ENCODE results near the gene TMEM150C.

The TMEM150C gene

DNA sequence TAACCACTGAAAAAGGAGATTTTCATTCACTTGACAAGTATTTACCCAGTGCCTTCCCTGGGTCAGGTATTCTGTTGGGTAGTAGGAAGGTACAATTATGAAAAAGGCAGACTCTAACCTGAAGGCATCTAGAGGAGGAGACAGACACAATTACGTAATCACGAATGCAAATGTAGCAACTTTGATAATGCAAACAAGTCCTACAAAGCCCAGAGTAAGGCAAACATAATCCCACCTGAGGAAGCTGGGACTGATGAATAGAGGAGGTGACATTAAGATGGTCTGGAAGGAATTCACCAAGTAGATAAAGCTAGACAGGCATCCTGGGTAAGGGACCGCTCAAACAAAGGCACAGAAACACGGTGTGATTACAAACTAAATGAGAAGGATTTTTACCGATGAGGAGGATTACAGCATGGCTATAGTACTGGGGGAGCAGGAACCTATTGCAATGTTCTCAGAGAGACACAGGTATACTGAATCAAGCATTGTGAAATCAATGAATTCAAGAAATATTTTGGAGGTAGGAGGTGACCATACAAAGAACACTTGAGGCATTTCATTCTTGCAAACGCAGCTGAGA, 37.1 kb downstream of the TMEM150C start:
- ChIA-PET CTCF (no interaction called here), POLR2A (ENCODE audit: low non-redundant PET) (no interaction called here)
- TF ChIP-seq, protein P1, sequence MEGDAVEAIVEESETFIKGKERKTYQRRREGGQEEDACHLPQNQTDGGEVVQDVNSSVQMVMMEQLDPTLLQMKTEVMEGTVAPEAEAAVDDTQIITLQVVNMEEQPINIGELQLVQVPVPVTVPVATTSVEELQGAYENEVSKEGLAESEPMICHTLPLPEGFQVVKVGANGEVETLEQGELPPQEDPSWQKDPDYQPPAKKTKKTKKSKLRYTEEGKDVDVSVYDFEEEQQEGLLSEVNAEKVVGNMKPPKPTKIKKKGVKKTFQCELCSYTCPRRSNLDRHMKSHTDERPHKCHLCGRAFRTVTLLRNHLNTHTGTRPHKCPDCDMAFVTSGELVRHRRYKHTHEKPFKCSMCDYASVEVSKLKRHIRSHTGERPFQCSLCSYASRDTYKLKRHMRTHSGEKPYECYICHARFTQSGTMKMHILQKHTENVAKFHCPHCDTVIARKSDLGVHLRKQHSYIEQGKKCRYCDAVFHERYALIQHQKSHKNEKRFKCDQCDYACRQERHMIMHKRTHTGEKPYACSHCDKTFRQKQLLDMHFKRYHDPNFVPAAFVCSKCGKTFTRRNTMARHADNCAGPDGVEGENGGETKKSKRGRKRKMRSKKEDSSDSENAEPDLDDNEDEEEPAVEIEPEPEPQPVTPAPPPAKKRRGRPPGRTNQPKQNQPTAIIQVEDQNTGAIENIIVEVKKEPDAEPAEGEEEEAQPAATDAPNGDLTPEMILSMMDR (conservative IDR thresholded peaks at IDR 0.05; ENCODE audit: low read depth) = no peak
- no peak overlapping the region for H3K27ac ChIP-seq
- no peak for DNase-seq (ENCODE audit: low spot score)

DNA sequence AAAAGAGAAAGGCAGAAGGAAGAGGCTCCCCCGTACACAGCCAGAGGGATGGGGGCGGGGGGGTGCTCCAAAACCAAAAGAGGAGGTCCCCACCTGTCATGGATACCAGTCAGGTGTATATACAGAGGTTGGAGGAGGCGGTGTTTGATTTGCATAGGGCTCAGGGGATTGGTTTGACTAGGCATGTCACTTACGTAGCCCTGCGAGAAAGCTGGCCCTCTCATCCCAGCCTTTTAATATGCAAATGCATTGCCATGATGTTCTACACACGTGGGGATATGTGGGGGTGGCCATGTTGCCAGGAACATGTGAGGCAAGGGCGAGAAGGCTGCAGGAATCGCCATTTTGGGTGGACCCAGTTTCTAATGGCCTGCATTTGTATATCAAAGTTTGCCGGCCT, 38.6 kb downstream of the TMEM150C start:
- ChIA-PET POLR2A (ENCODE audit: low non-redundant PET) (no interaction called here), CTCF (no interaction called here)
- H3K27ac ChIP-seq = no peak overlapping the region
- TF ChIP-seq, protein P1 (conservative IDR thresholded peaks at IDR 0.05; ENCODE audit: low read depth) = no peak
- DNase-seq (ENCODE audit: low spot score) = no peak

DNA sequence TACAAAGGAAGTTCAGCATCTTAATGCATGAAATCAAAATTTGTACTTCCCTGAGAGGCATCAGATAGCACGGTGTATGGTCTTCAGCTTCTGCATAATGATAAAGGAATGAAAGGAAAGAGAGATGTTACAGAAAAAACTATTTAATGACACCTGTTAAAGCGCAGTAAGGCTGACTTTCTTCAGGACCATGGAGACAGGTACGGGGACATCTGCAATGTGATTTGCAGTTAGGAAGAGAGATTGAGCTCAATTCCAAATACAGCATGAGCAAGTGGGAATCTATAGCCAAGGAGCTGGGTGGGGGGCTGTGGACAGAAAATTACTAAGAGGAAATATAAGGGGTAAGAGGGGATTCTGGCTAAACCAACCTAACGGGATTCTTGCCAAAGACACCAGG, 39.3 kb downstream of the TMEM150C start:
- CTCF ChIA-PET = no interaction called here
- TF ChIP-seq, protein P1 (conservative IDR thresholded peaks at IDR 0.05; ENCODE audit: low read depth) = no peak
- POLR2A ChIA-PET (ENCODE audit: low non-redundant PET) = no interaction called here
- H3K27ac ChIP-seq = no peak overlapping the region
- DNase-seq (ENCODE audit: low spot score) = no peak

DNA sequence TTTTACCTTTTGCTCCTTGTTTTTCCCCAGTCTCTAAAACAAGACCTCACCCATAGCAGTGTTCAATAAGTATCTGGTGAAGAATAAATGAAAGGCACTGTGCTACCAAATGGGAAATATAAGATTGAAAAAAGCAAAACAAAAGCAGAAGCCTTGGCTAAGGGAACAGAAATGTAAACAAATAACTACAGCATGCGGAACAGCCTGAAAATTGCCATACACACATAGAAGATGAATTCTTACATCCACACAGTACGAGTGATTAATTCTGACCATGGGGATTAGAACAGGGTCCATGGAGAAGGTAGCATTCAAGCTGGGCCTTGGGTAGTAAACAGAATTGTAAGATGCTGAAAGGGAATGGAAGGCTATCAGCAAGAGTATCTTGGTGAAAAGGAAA, 40.5 kb downstream of the TMEM150C start:
- no peak overlapping the region for H3K27ac ChIP-seq
- ChIA-PET CTCF (no interaction called here), POLR2A (ENCODE audit: low non-redundant PET) (no interaction called here)
- TF ChIP-seq, protein P1 (conservative IDR thresholded peaks at IDR 0.05; ENCODE audit: low read depth) = no peak
- no peak for DNase-seq (ENCODE audit: low spot score)

DNA sequence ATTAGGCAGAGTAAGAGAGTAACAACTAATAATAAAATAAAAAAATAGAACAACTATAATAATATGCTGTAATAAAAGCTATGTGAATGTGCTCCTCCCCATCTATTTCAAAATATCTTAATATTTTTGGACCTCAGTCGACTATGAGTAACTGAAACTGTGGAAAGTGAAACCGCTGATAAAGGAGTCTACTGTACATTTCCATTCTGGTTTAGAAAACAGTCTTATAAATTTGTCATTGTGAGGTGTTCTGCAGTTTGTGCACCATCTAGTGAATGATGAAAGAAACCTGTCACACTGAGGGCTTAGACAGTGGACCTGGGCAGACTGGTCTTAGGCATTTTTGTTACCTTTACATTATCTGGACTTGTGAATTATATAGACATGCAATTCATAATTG, 42.0 kb downstream of the TMEM150C start:
- ChIA-PET CTCF (no interaction called here), POLR2A (ENCODE audit: low non-redundant PET) (no interaction called here)
- no peak for DNase-seq (ENCODE audit: low spot score)
- TF ChIP-seq, protein P1 (conservative IDR thresholded peaks at IDR 0.05; ENCODE audit: low read depth) = no peak
- H3K27ac ChIP-seq = no peak overlapping the region

DNA sequence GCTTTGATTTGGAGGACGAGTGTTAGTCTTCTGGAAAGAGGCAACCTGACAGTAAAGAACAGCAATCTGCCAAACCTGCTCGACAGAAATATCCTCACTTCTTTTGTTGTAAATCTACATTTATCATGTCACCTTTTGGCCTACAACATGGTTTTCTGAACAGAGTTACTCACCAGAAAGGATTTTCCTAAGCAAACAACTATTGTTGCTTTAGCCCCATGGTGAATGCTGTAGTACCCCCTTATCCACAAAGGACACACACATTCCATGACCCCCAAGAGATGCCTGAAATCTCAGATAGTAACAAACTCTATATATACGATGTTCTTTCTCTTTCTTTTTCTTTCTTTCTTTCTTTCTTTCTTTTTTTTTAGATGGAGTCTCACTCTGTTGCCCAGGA, 42.7 kb downstream of the TMEM150C start:
- H3K27ac ChIP-seq = no peak overlapping the region
- ChIA-PET POLR2A (ENCODE audit: low non-redundant PET) (no interaction called here), CTCF (no interaction called here)
- no peak for DNase-seq (ENCODE audit: low spot score)
- TF ChIP-seq, protein P1 (conservative IDR thresholded peaks at IDR 0.05; ENCODE audit: low read depth) = no peak

DNA sequence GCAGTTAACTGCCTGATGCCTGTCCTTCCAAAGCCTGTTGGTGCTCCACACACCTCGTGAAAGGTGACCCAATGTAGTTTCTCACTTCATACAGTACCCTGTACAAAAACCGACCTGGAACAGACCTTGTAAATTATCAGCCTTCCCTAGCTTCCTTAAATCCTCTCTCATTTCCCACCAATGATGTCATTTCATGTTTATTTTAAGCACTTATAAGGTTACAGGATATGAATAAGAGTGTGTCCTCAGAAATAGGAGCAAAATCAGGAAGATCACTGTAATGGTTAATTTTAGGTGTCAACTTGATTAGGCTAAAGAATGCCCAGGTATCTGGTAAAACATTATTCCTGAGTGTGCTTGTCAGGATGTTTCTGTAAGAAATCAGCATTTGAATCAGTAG, 44.7 kb downstream of the TMEM150C start:
- no peak overlapping the region for H3K27ac ChIP-seq
- ChIA-PET POLR2A (ENCODE audit: low non-redundant PET) (no interaction called here), CTCF (no interaction called here)
- DNase-seq (ENCODE audit: low spot score) = no peak
- TF ChIP-seq, protein P1 (conservative IDR thresholded peaks at IDR 0.05; ENCODE audit: low read depth) = no peak

All from RWPE1 (cell line).